Measurements from ENCODE around the gene ZRANB2. TPM values are rescaled to one million over a fixed set of nuclear protein-coding genes. Genes with fewer than 3 reads are reported as not detected.

ZRANB2 gene
- total and polyA plus RNA-seq, 9 of the 15 experiments (the other 6 are each of a cell fraction or from before 2014, with no cell fraction given) = 80.8 to 264 (median 157) TPM

DNA sequence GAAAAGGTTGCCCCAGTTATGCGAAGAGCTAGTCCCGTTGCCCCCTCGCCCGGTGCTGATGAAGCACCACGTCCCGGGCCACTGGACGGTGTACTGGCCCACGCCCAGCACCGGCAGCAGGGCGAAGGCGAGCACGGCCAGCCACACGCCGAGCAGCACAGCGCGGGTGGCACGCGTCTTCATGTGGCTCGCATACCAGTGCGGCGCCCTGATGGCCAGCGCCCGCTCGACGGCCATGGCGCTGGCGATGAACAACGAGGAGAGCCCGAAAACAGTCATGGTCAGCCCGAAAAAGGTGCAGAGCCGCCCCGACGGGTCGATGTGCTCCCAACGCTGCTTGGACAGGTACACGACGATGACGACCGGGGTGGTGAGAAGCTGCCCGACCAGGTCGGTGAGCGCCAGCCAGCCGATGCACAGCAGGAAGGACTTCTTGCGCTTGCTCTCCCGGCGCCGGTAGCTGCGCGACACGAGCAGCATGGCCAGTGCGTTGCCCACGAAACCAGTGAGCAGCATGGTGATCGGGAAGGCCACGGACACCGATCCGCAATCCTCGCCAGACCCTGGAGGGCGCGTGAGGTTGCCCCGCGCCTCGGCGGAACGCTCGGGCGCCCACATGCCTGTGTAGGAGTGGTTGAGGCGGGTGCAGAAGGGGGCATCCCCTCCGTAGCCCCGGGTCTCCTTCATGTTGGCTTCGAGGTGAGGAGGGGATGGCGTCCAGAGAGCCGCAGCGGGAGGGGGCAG lies 33.8 kb downstream of the ZRANB2 start (continued):
- TF ChIP-seq, protein P1, sequence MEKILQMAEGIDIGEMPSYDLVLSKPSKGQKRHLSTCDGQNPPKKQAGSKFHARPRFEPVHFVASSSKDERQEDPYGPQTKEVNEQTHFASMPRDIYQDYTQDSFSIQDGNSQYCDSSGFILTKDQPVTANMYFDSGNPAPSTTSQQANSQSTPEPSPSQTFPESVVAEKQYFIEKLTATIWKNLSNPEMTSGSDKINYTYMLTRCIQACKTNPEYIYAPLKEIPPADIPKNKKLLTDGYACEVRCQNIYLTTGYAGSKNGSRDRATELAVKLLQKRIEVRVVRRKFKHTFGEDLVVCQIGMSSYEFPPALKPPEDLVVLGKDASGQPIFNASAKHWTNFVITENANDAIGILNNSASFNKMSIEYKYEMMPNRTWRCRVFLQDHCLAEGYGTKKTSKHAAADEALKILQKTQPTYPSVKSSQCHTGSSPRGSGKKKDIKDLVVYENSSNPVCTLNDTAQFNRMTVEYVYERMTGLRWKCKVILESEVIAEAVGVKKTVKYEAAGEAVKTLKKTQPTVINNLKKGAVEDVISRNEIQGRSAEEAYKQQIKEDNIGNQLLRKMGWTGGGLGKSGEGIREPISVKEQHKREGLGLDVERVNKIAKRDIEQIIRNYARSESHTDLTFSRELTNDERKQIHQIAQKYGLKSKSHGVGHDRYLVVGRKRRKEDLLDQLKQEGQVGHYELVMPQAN (IDR thresholded peaks at IDR 0.05; ENCODE audit: borderline replicate concordance) = peak; percentile 24; the same call in 1 of the 2 replicates
- no peak for TF ChIP-seq PYGO2 (tag; IDR thresholded peaks at IDR 0.05)
- TF ChIP-seq HIVEP1 (CRISPR knock-in tag; IDR thresholded peaks at IDR 0.05) = no peak
- TF ChIP-seq, protein P2, sequence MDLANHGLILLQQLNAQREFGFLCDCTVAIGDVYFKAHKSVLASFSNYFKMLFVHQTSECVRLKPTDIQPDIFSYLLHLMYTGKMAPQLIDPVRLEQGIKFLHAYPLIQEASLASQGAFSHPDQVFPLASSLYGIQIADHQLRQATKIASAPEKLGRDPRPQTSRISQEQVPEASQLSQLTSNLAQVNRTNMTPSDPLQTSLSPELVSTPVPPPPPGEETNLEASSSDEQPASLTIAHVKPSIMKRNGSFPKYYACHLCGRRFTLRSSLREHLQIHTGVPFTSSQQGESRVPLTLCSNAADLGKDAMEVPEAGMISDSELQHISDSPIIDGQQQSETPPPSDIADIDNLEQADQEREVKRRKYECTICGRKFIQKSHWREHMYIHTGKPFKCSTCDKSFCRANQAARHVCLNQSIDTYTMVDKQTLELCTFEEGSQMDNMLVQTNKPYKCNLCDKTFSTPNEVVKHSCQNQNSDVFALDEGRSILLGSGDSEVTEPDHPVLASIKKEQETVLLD (IDR thresholded peaks at IDR 0.05) = peak; percentile 29
- TF ChIP-seq CREBBP (IDR thresholded peaks at IDR 0.05; ENCODE audit: low read depth, low read length) = no peak
- no peak for TF ChIP-seq BHLHE40 (IDR thresholded peaks at IDR 0.05; ENCODE audit: low read length)
- TF ChIP-seq, protein P3, sequence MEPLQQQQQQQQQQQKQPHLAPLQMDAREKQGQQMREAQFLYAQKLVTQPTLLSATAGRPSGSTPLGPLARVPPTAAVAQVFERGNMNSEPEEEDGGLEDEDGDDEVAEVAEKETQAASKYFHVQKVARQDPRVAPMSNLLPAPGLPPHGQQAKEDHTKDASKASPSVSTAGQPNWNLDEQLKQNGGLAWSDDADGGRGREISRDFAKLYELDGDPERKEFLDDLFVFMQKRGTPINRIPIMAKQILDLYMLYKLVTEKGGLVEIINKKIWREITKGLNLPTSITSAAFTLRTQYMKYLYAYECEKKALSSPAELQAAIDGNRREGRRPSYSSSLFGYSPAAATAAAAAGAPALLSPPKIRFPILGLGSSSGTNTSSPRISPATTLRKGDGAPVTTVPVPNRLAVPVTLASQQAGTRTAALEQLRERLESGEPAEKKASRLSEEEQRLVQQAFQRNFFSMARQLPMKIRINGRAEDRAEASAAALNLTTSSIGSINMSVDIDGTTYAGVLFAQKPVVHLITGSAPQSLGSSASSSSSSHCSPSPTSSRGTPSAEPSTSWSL (CRISPR knock-in tag; IDR thresholded peaks at IDR 0.05; ENCODE audit: borderline replicate concordance) = no peak
- no peak for TF ChIP-seq MAFK (IDR thresholded peaks at IDR 0.05; ENCODE audit: low read length)
- TF ChIP-seq, protein P4, sequence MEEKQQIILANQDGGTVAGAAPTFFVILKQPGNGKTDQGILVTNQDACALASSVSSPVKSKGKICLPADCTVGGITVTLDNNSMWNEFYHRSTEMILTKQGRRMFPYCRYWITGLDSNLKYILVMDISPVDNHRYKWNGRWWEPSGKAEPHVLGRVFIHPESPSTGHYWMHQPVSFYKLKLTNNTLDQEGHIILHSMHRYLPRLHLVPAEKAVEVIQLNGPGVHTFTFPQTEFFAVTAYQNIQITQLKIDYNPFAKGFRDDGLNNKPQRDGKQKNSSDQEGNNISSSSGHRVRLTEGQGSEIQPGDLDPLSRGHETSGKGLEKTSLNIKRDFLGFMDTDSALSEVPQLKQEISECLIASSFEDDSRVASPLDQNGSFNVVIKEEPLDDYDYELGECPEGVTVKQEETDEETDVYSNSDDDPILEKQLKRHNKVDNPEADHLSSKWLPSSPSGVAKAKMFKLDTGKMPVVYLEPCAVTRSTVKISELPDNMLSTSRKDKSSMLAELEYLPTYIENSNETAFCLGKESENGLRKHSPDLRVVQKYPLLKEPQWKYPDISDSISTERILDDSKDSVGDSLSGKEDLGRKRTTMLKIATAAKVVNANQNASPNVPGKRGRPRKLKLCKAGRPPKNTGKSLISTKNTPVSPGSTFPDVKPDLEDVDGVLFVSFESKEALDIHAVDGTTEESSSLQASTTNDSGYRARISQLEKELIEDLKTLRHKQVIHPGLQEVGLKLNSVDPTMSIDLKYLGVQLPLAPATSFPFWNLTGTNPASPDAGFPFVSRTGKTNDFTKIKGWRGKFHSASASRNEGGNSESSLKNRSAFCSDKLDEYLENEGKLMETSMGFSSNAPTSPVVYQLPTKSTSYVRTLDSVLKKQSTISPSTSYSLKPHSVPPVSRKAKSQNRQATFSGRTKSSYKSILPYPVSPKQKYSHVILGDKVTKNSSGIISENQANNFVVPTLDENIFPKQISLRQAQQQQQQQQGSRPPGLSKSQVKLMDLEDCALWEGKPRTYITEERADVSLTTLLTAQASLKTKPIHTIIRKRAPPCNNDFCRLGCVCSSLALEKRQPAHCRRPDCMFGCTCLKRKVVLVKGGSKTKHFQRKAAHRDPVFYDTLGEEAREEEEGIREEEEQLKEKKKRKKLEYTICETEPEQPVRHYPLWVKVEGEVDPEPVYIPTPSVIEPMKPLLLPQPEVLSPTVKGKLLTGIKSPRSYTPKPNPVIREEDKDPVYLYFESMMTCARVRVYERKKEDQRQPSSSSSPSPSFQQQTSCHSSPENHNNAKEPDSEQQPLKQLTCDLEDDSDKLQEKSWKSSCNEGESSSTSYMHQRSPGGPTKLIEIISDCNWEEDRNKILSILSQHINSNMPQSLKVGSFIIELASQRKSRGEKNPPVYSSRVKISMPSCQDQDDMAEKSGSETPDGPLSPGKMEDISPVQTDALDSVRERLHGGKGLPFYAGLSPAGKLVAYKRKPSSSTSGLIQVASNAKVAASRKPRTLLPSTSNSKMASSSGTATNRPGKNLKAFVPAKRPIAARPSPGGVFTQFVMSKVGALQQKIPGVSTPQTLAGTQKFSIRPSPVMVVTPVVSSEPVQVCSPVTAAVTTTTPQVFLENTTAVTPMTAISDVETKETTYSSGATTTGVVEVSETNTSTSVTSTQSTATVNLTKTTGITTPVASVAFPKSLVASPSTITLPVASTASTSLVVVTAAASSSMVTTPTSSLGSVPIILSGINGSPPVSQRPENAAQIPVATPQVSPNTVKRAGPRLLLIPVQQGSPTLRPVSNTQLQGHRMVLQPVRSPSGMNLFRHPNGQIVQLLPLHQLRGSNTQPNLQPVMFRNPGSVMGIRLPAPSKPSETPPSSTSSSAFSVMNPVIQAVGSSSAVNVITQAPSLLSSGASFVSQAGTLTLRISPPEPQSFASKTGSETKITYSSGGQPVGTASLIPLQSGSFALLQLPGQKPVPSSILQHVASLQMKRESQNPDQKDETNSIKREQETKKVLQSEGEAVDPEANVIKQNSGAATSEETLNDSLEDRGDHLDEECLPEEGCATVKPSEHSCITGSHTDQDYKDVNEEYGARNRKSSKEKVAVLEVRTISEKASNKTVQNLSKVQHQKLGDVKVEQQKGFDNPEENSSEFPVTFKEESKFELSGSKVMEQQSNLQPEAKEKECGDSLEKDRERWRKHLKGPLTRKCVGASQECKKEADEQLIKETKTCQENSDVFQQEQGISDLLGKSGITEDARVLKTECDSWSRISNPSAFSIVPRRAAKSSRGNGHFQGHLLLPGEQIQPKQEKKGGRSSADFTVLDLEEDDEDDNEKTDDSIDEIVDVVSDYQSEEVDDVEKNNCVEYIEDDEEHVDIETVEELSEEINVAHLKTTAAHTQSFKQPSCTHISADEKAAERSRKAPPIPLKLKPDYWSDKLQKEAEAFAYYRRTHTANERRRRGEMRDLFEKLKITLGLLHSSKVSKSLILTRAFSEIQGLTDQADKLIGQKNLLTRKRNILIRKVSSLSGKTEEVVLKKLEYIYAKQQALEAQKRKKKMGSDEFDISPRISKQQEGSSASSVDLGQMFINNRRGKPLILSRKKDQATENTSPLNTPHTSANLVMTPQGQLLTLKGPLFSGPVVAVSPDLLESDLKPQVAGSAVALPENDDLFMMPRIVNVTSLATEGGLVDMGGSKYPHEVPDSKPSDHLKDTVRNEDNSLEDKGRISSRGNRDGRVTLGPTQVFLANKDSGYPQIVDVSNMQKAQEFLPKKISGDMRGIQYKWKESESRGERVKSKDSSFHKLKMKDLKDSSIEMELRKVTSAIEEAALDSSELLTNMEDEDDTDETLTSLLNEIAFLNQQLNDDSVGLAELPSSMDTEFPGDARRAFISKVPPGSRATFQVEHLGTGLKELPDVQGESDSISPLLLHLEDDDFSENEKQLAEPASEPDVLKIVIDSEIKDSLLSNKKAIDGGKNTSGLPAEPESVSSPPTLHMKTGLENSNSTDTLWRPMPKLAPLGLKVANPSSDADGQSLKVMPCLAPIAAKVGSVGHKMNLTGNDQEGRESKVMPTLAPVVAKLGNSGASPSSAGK (IDR thresholded peaks at IDR 0.05) = peak; percentile 85
- peak; percentile 61 to 75; a peak in 3 of 4 replicates for TF ChIP-seq NRF1 (conservative IDR thresholded peaks at IDR 0.05 in 1 of 2, IDR thresholded peaks at IDR 0.05 in 1 of 2)

Data from K562 (cell line).